Measurements from ENCODE around the gene PPBP. TPM values are rescaled to one million over a fixed set of nuclear protein-coding genes. Genes with fewer than 3 reads are reported as not detected.

The PPBP gene
- not detected in 2 replicates for total RNA-seq (2014; rRNA removed; shearing (Covaris generic))

GRCh38 chr4:73988061-73988460 is at the start of gene PPBP:
Gene PPBP (minus strand): TSS chr4:73988190. CDS start chr4:73988103, 87 bp downstream.
- no peaks in the 10 kb centered on the region for H3K36me3 ChIP-seq
- H3K9me3 ChIP-seq (replicated peaks), result no peaks in the 10 kb centered on the region
- no peaks in the 10 kb centered on the region for H3K27me3 ChIP-seq
- no peak within 1 kb of the TSS for H3K27ac ChIP-seq
- DNase-seq, result no peak
- no peak within 1 kb of the TSS for H3K4me3 ChIP-seq
- H3K4me1 ChIP-seq, result no peaks in the 10 kb centered on the region

- H3K27me3 ChIP-seq, result no peaks in the 10 kb centered on the region
- H3K27ac ChIP-seq, result no peak overlapping the region
- H3K9me3 ChIP-seq (replicated peaks), result no peaks in the 10 kb centered on the region
- peak; percentile 30 to 61 for DNase-seq
- H3K4me3 ChIP-seq, result peak overlapping the region; percentile 89
- no peaks in the 10 kb centered on the region for H3K36me3 ChIP-seq
- peaks cover 18% of the 10 kb centered on the region for H3K4me1 ChIP-seq
Observed at GRCh38 chr4:74037076-74037955, 49.3 kb upstream of the PPBP start.

- Histone ChIP-seq H3K27ac (no peak overlapping the region), H3K4me1 (peaks cover 29% of the 10 kb centered on the region), H3K27me3 (no peaks in the 10 kb centered on the region), H3K9me3 (replicated peaks) (no peaks in the 10 kb centered on the region), H3K36me3 (no peaks in the 10 kb centered on the region), H3K4me3 (no peak overlapping the region)
- DNase-seq, result no peak
Observed at GRCh38 chr4:74033739-74034138, 45.7 kb upstream of the PPBP start.

GRCh38 chr4:74032064-74032463 is 44.1 kb upstream of the PPBP start:
- peaks cover 28% of the 10 kb centered on the region for H3K4me1 ChIP-seq
- peak; percentile 79 to 94 for DNase-seq
- no peaks in the 10 kb centered on the region for H3K36me3 ChIP-seq
- no peaks in the 10 kb centered on the region for H3K9me3 ChIP-seq (replicated peaks)
- H3K27me3 ChIP-seq, result no peaks in the 10 kb centered on the region
- H3K4me3 ChIP-seq, result no peak overlapping the region
- H3K27ac ChIP-seq, result no peak overlapping the region

GRCh38 chr4:74031576-74031975 is 43.6 kb upstream of the PPBP start:
- no peaks in the 10 kb centered on the region for H3K36me3 ChIP-seq
- no peak for DNase-seq
- no peaks in the 10 kb centered on the region for H3K9me3 ChIP-seq (replicated peaks)
- H3K27ac ChIP-seq, result no peak overlapping the region
- H3K4me3 ChIP-seq, result no peak overlapping the region
- no peaks in the 10 kb centered on the region for H3K27me3 ChIP-seq
- peaks cover 23% of the 10 kb centered on the region for H3K4me1 ChIP-seq

GRCh38 chr4:74030285-74030684 is 42.3 kb upstream of the PPBP start:
- Histone ChIP-seq H3K27me3 (no peaks in the 10 kb centered on the region), H3K4me1 (peaks cover 22% of the 10 kb centered on the region), H3K9me3 (replicated peaks) (no peaks in the 10 kb centered on the region), H3K27ac (no peak overlapping the region), H3K36me3 (no peaks in the 10 kb centered on the region), H3K4me3 (no peak overlapping the region)
- DNase-seq, result no peak

GRCh38 chr4:74028504-74028903 is 40.5 kb upstream of the PPBP start:
- no peak for DNase-seq
- no peaks in the 10 kb centered on the region for H3K27me3 ChIP-seq
- no peaks in the 10 kb centered on the region for H3K9me3 ChIP-seq (replicated peaks)
- no peaks in the 10 kb centered on the region for H3K36me3 ChIP-seq
- H3K4me3 ChIP-seq, result no peak overlapping the region
- peaks cover 22% of the 10 kb centered on the region for H3K4me1 ChIP-seq
- no peak overlapping the region for H3K27ac ChIP-seq

- no peaks in the 10 kb centered on the region for H3K4me1 ChIP-seq
- H3K27me3 ChIP-seq, result no peaks in the 10 kb centered on the region
- H3K27ac ChIP-seq, result no peak overlapping the region
- H3K36me3 ChIP-seq, result no peaks in the 10 kb centered on the region
- H3K4me3 ChIP-seq, result no peak overlapping the region
- no peak for DNase-seq
- H3K9me3 ChIP-seq (replicated peaks), result no peaks in the 10 kb centered on the region
Observed at GRCh38 chr4:74023709-74024108, 35.7 kb upstream of the PPBP start.

- Histone ChIP-seq H3K27me3 (no peaks in the 10 kb centered on the region), H3K27ac (no peak overlapping the region), H3K4me1 (no peaks in the 10 kb centered on the region), H3K36me3 (no peaks in the 10 kb centered on the region), H3K9me3 (replicated peaks) (no peaks in the 10 kb centered on the region), H3K4me3 (no peak overlapping the region)
- no peak for DNase-seq
Observed at GRCh38 chr4:74021601-74022000, 33.6 kb upstream of the PPBP start.

GRCh38 chr4:74018771-74019170 is 30.8 kb upstream of the PPBP start:
- DNase-seq, result no peak
- no peak overlapping the region for H3K4me3 ChIP-seq
- no peaks in the 10 kb centered on the region for H3K27me3 ChIP-seq
- H3K9me3 ChIP-seq (replicated peaks), result no peaks in the 10 kb centered on the region
- no peaks in the 10 kb centered on the region for H3K36me3 ChIP-seq
- H3K27ac ChIP-seq, result no peak overlapping the region
- no peaks in the 10 kb centered on the region for H3K4me1 ChIP-seq

- no peak for DNase-seq
Observed at GRCh38 chr4:74018116-74018515, 30.1 kb upstream of the PPBP start.

GRCh38 chr4:74016068-74016467 is 28.1 kb upstream of the PPBP start:
- Histone ChIP-seq H3K9me3 (replicated peaks) (no peaks in the 10 kb centered on the region), H3K36me3 (no peaks in the 10 kb centered on the region), H3K27me3 (no peaks in the 10 kb centered on the region), H3K4me3 (no peak overlapping the region), H3K4me1 (no peaks in the 10 kb centered on the region), H3K27ac (no peak overlapping the region)
- no peak for DNase-seq

More at GRCh38 chr4:74018116-74018515, 30.1 kb upstream of the PPBP start:
- Histone ChIP-seq H3K36me3 (no peaks in the 10 kb centered on the region), H3K4me3 (no peak overlapping the region), H3K27ac (no peak overlapping the region), H3K9me3 (replicated peaks) (no peaks in the 10 kb centered on the region), H3K27me3 (no peaks in the 10 kb centered on the region), H3K4me1 (no peaks in the 10 kb centered on the region)

- Histone ChIP-seq H3K9me3 (replicated peaks) (no peaks in the 10 kb centered on the region), H3K4me3 (no peak overlapping the region), H3K27me3 (no peaks in the 10 kb centered on the region), H3K27ac (no peak overlapping the region), H3K4me1 (no peaks in the 10 kb centered on the region), H3K36me3 (no peaks in the 10 kb centered on the region)
- no peak for DNase-seq
Observed at GRCh38 chr4:74015126-74015780, 27.3 kb upstream of the PPBP start.

GRCh38 chr4:74014332-74014731 is 26.3 kb upstream of the PPBP start:
- H3K27me3 ChIP-seq, result no peaks in the 10 kb centered on the region
- H3K36me3 ChIP-seq, result no peaks in the 10 kb centered on the region
- no peak overlapping the region for H3K4me3 ChIP-seq
- no peak overlapping the region for H3K27ac ChIP-seq
- no peaks in the 10 kb centered on the region for H3K9me3 ChIP-seq (replicated peaks)
- H3K4me1 ChIP-seq, result no peaks in the 10 kb centered on the region
- DNase-seq, result peak in 1 of 2 experiments; percentile 31

GRCh38 chr4:74013264-74013663 is 25.3 kb upstream of the PPBP start:
- DNase-seq, result no peak
- Histone ChIP-seq H3K4me3 (no peak overlapping the region), H3K27ac (no peak overlapping the region), H3K27me3 (no peaks in the 10 kb centered on the region), H3K36me3 (no peaks in the 10 kb centered on the region), H3K9me3 (replicated peaks) (no peaks in the 10 kb centered on the region), H3K4me1 (no peaks in the 10 kb centered on the region)
